ENCODE measurements around the gene SULT4A1. TPM values are rescaled to one million over a fixed set of nuclear protein-coding genes. Genes with fewer than 3 reads are reported as not detected.

Gene SULT4A1
- total and polyA plus RNA-seq, 10 of the 15 experiments (the other 5 are each of a cell fraction or from before 2014, with no cell fraction given): not detected

DNA sequence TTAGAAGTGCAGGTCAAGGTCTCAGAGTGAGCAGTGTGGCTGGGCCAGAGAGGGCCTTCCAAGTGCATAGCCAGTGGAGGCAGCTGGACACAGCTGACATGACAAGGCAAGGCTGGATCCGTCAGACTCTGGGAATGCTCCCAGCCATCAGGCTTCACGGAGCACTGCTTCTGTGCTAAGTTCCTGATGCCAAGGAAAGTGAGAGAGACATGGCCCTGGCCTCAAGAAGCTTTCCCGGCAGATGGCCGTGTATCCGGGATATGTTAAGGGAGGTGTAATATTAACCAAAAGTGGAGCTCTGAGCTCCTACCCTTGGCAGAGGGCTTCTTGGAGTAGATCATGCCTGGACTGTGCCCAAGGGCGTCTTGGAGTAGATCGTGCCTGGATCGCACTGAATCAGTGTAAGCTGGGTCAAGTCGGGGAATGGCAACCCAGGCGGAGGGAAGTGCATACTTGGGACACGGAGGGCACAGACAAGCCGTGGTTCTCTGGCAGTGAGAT lies 42.8 kb downstream of the SULT4A1 start:
- Histone ChIP-seq H3K4me1 (ENCODE audit: control insufficient read depth, insufficient read depth, low read length) (no peaks in the 10 kb centered on the region), H3K27me3 (replicated peaks in 1 of 2; ENCODE audit: control insufficient read depth in 2 of 2, insufficient read depth in 2 of 2, low read length in 1 of 2) (no peaks in the 10 kb centered on the region; a peak in 1 of 4 replicates), H2AFZ (ENCODE audit: control insufficient read depth, low read depth, low read length) (no peak overlapping the region), H3K4me2 (ENCODE audit: control insufficient read depth, insufficient read depth) (no peak overlapping the region), H3K36me3 (ENCODE audit: control insufficient read depth in 2 of 2, insufficient read depth in 2 of 2, low read length in 1 of 2) (no peaks in the 10 kb centered on the region), H4K20me1 (ENCODE audit: control insufficient read depth, insufficient read depth) (no peaks in the 10 kb centered on the region), H3K4me3 (no peak overlapping the region), H3K9ac (ENCODE audit: control insufficient read depth, insufficient read depth, low read length) (no peak overlapping the region), H3K9me3 (replicated peaks; ENCODE audit: control insufficient read depth, insufficient read depth, low read length) (no peaks in the 10 kb centered on the region), H3K27ac (ENCODE audit: control insufficient read depth, insufficient read depth) (no peak overlapping the region), H3K79me2 (ENCODE audit: control insufficient read depth, insufficient read depth, low read length) (no peaks in the 10 kb centered on the region)
- intact Hi-C loops (cut with micrococcal nuclease; ENCODE audit: unreplicated experiment) (no loop called here), in situ Hi-C loops (cut with MboI) (no loop called here)
- no peak for DNase-seq (ENCODE audit: low read depth, low spot score)
- ChIA-PET RAD21 (ENCODE audit: unreplicated experiment) (no interaction called here), POLR2A (no interaction called here), SMC1A (ENCODE audit: uncharacterized antibody, unreplicated experiment) (no interaction called here), CTCF (interaction anchor here (0.6 to 1.1 kb wide), 2 partner anchors 64 to 79 kb away, joined by 3 read pairs; no protein-coding TSS in a partner anchor)
- ATAC-seq: no peak
- no peak for FAIRE-seq
- no TSS peak for BruUV-seq (replicated peaks)
- 68% methylated on average over 12 of the region's 12 CpGs for WGBS (ENCODE audit: insufficient coverage, insufficient replicate concordance, low lambda C conversion rate, missing lambda C conversion rate)
- TF ChIP-seq, protein P1, sequence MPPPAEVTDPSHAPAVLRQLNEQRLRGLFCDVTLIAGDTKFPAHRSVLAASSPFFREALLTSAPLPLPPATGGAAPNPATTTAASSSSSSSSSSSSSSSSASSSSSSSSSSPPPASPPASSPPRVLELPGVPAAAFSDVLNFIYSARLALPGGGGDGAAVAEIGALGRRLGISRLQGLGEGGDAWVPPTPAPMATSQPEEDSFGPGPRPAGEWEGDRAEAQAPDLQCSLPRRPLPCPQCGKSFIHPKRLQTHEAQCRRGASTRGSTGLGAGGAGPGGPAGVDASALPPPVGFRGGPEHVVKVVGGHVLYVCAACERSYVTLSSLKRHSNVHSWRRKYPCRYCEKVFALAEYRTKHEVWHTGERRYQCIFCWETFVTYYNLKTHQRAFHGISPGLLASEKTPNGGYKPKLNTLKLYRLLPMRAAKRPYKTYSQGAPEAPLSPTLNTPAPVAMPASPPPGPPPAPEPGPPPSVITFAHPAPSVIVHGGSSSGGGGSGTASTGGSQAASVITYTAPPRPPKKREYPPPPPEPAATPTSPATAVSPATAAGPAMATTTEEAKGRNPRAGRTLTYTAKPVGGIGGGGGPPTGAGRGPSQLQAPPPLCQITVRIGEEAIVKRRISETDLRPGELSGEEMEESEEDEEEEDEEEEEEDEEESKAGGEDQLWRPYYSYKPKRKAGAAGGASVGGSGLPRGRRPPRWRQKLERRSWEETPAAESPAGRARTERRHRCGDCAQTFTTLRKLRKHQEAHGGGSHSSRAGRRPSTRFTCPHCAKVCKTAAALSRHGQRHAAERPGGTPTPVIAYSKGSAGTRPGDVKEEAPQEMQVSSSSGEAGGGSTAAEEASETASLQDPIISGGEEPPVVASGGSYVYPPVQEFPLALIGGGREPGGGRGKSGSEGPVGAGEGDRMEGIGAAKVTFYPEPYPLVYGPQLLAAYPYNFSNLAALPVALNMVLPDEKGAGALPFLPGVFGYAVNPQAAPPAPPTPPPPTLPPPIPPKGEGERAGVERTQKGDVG (CRISPR knock-in tag; IDR thresholded peaks at IDR 0.05): no peak
- TF ChIP-seq, protein P2, sequence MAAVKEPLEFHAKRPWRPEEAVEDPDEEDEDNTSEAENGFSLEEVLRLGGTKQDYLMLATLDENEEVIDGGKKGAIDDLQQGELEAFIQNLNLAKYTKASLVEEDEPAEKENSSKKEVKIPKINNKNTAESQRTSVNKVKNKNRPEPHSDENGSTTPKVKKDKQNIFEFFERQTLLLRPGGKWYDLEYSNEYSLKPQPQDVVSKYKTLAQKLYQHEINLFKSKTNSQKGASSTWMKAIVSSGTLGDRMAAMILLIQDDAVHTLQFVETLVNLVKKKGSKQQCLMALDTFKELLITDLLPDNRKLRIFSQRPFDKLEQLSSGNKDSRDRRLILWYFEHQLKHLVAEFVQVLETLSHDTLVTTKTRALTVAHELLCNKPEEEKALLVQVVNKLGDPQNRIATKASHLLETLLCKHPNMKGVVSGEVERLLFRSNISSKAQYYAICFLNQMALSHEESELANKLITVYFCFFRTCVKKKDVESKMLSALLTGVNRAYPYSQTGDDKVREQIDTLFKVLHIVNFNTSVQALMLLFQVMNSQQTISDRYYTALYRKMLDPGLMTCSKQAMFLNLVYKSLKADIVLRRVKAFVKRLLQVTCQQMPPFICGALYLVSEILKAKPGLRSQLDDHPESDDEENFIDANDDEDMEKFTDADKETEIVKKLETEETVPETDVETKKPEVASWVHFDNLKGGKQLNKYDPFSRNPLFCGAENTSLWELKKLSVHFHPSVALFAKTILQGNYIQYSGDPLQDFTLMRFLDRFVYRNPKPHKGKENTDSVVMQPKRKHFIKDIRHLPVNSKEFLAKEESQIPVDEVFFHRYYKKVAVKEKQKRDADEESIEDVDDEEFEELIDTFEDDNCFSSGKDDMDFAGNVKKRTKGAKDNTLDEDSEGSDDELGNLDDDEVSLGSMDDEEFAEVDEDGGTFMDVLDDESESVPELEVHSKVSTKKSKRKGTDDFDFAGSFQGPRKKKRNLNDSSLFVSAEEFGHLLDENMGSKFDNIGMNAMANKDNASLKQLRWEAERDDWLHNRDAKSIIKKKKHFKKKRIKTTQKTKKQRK (IDR thresholded peaks at IDR 0.05; ENCODE audit: low read depth, low read length): no peak
- no peak for TF ChIP-seq SREBF2 (IDR thresholded peaks at IDR 0.05; ENCODE audit: low read length)
- TF ChIP-seq YBX1 (IDR thresholded peaks at IDR 0.05): no peak
- no peak for TF ChIP-seq SP1 (IDR thresholded peaks at IDR 0.05; ENCODE audit: low read depth, low read length)
- TF ChIP-seq, protein P3, sequence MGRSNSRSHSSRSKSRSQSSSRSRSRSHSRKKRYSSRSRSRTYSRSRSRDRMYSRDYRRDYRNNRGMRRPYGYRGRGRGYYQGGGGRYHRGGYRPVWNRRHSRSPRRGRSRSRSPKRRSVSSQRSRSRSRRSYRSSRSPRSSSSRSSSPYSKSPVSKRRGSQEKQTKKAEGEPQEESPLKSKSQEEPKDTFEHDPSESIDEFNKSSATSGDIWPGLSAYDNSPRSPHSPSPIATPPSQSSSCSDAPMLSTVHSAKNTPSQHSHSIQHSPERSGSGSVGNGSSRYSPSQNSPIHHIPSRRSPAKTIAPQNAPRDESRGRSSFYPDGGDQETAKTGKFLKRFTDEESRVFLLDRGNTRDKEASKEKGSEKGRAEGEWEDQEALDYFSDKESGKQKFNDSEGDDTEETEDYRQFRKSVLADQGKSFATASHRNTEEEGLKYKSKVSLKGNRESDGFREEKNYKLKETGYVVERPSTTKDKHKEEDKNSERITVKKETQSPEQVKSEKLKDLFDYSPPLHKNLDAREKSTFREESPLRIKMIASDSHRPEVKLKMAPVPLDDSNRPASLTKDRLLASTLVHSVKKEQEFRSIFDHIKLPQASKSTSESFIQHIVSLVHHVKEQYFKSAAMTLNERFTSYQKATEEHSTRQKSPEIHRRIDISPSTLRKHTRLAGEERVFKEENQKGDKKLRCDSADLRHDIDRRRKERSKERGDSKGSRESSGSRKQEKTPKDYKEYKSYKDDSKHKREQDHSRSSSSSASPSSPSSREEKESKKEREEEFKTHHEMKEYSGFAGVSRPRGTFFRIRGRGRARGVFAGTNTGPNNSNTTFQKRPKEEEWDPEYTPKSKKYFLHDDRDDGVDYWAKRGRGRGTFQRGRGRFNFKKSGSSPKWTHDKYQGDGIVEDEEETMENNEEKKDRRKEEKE (IDR thresholded peaks at IDR 0.05): no peak
- no peak for TF ChIP-seq TCF12 (IDR thresholded peaks at IDR 0.05; ENCODE audit: low read depth, low read length)
- TF ChIP-seq SREBF1 (IDR thresholded peaks at IDR 0.05; ENCODE audit: low read length): no peak
- TF ChIP-seq, protein P4, sequence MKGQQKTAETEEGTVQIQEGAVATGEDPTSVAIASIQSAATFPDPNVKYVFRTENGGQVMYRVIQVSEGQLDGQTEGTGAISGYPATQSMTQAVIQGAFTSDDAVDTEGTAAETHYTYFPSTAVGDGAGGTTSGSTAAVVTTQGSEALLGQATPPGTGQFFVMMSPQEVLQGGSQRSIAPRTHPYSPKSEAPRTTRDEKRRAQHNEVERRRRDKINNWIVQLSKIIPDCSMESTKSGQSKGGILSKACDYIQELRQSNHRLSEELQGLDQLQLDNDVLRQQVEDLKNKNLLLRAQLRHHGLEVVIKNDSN (IDR thresholded peaks at IDR 0.05; ENCODE audit: borderline replicate concordance, extremely low read length, insufficient read depth, low read depth, low read length): no peak
- no peak for TF ChIP-seq TCF7 (IDR thresholded peaks at IDR 0.05; ENCODE audit: borderline replicate concordance)
- TF ChIP-seq ZNF622 (IDR thresholded peaks at IDR 0.05): no peak
- no peak for TF ChIP-seq NR2C1 (IDR thresholded peaks at IDR 0.05)
- TF ChIP-seq, protein P5, sequence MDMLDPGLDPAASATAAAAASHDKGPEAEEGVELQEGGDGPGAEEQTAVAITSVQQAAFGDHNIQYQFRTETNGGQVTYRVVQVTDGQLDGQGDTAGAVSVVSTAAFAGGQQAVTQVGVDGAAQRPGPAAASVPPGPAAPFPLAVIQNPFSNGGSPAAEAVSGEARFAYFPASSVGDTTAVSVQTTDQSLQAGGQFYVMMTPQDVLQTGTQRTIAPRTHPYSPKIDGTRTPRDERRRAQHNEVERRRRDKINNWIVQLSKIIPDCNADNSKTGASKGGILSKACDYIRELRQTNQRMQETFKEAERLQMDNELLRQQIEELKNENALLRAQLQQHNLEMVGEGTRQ (IDR thresholded peaks at IDR 0.05; ENCODE audit: borderline replicate concordance, low read depth, low read length): no peak

All from GM12878 (cell line).